Calu3 (cell line): ENCODE results near the gene HMGN4. TPM values are rescaled to one million over a fixed set of nuclear protein-coding genes. Genes with fewer than 3 reads are reported as not detected.

Experiments used
- Bru-seq: library from RNA; stranded (reverse); fragments of 400-500 nt; gene quantifications from one replicate; lab custom pipeline; 2021; lab: Mats Ljungman, UMichigan
- BruChase-seq, 2 experiments: library from RNA; stranded (reverse); fragments of 400-500 nt; gene quantifications; one replicate each; lab custom pipeline; 2021; lab: Mats Ljungman, UMichigan
- BruUV-seq: library from RNA; stranded (reverse); fragments of 400-500 nt; replicated peaks from 2 replicates; lab custom pipeline; 2021; lab: Mats Ljungman, UMichigan
- CTCF ChIA-PET: fragments of 300-600 bp; sonication (Branson Sonifier 250); formaldehyde crosslinking; loops from one replicate; lab custom pipeline; 2022; ENCODE audit warnings: antibody characterized with exemption; lab: Charles Lee
- DNase-seq: peaks from one replicate; pipeline ENCODE4 v3.0.0; 2022
- H3K27ac Mint-ChIP-seq: one replicate; pipeline ENCODE4 v1.8.0; 2022; ENCODE audit warnings: mixed read lengths; ENCODE audit not compliant: unreplicated experiment
- H3K27me3 Mint-ChIP-seq: one replicate; pipeline ENCODE4 v1.8.0; 2022; ENCODE audit warnings: mixed read lengths; ENCODE audit not compliant: unreplicated experiment
- H3K36me3 Mint-ChIP-seq: one replicate; pipeline ENCODE4 v1.8.0; 2022; ENCODE audit warnings: mild to moderate bottlenecking, moderate library complexity, mixed read lengths; ENCODE audit not compliant: insufficient read depth, unreplicated experiment
- H3K4me1 Mint-ChIP-seq: one replicate; pipeline ENCODE4 v1.8.0; 2022; ENCODE audit warnings: mild to moderate bottlenecking, low read depth, mixed read lengths; ENCODE audit not compliant: unreplicated experiment
- H3K4me3 Mint-ChIP-seq: one replicate; pipeline ENCODE4 v1.8.0; 2022; ENCODE audit warnings: mild to moderate bottlenecking, low read depth, moderate library complexity, mixed read lengths; ENCODE audit not compliant: unreplicated experiment
- H3K9me3 Mint-ChIP-seq: one replicate; pipeline ENCODE4 v1.8.0; 2022; ENCODE audit warnings: low read depth, mixed read lengths; ENCODE audit not compliant: unreplicated experiment
- CTCF ChIP-seq: fragments of 200-600 bp; IDR thresholded peaks from one replicate; pipeline ENCODE4 v1.8.0; 2022; ENCODE audit warnings: antibody characterized with exemption; ENCODE audit not compliant: unreplicated experiment
- intact Hi-C: fragments of 100-400 bp; cut with micrococcal nuclease; formaldehyde crosslinking; loops from one replicate; pipeline ENCODE4 v1.10.0; 2022; ENCODE audit not compliant: unreplicated experiment
- long read RNA-seq: library from polyadenylated mRNA; stranded (forward); transcript quantifications from one replicate; pipeline ENCODE4 v2.0.0, GENCODE V29; 2022
- total RNA-seq: library from RNA; stranded (reverse); gene quantifications from 2 replicates; pipeline ENCODE4 v1.2.3, GENCODE V29; 2022

HMGN4 gene
- 49.7 and 60.0 TPM in 2 replicates for total RNA-seq
- Bru-seq, nascent RNA: percentile 87 among the genes with signal in this experiment
- percentile 94 among the genes with signal in this experiment for BruChase-seq, experiment 1, labeled RNA remaining after a 6-hour chase
- BruChase-seq, experiment 2, labeled RNA remaining after a 2-hour chase: percentile 89 among the genes with signal in this experiment
- long read RNA-seq, transcript HMGN4-201 (2 exons, 1,225 nt): major isoform, 55 of 62 reads
- long read RNA-seq, partial matches to known transcripts: 0 of 62 reads
- long read RNA-seq, other reads (novel, unspliced or antisense): 7 of 62 reads

- no TSS peak for BruUV-seq
- intact Hi-C loops: loop anchor here (1.0 kb wide), 1 partner anchor 15 kb away; no protein-coding TSS in a partner anchor
- CTCF ChIA-PET: interaction anchor here (0.6 to 2.6 kb wide), 11 partner anchors 16 to 351 kb away, joined by 3 to 8 read pairs (median 3); no protein-coding TSS in a partner anchor
- Mint-ChIP-seq H3K27ac (peak within 1 kb of the TSS; percentile 95), H3K36me3 (peaks cover 55% of the 10 kb centered on the region), H3K27me3 (no peaks in the 10 kb centered on the region), H3K4me1 (peaks cover 34% of the 10 kb centered on the region), H3K9me3 (no peaks in the 10 kb centered on the region), H3K4me3 (peak within 1 kb of the TSS; percentile 94)
- DNase-seq: peak; percentile 85
- no peak for TF ChIP-seq CTCF
These were observed at the start of gene HMGN4 for GRCh38 chr6:26537846-26538571. Gene HMGN4 (plus strand): TSS chr6:26538366. CDS start chr6:26545207, 6,841 bp downstream.

GRCh38 chr6:26489996-26490964 lies 47.9 kb upstream of the HMGN4 start:
- DNase-seq: no peak
- BruUV-seq: no TSS peak
- CTCF ChIA-PET: no interaction called here
- H3K36me3 Mint-ChIP-seq: no peaks in the 10 kb centered on the region
- H3K9me3 Mint-ChIP-seq: peaks cover 2% of the 10 kb centered on the region
- no peak for TF ChIP-seq CTCF
- H3K4me3 Mint-ChIP-seq: no peak overlapping the region
- peaks cover 20% of the 10 kb centered on the region for H3K27me3 Mint-ChIP-seq
- intact Hi-C loops: loop anchor here (5.0 kb wide), 1 partner anchor 148 kb away; no protein-coding TSS in a partner anchor
- H3K4me1 Mint-ChIP-seq: no peaks in the 10 kb centered on the region
- H3K27ac Mint-ChIP-seq: no peak overlapping the region

GRCh38 chr6:26491604-26492003 lies 46.6 kb upstream of the HMGN4 start:
- Mint-ChIP-seq H3K9me3 (peaks cover 2% of the 10 kb centered on the region), H3K27me3 (peaks cover 30% of the 10 kb centered on the region), H3K4me1 (no peaks in the 10 kb centered on the region), H3K27ac (no peak overlapping the region), H3K36me3 (no peaks in the 10 kb centered on the region), H3K4me3 (no peak overlapping the region)
- CTCF ChIA-PET: no interaction called here
- TF ChIP-seq CTCF: no peak
- no TSS peak for BruUV-seq
- intact Hi-C loops: loop anchor here (5.0 kb wide), 1 partner anchor 149 kb away; no protein-coding TSS in a partner anchor
- no peak for DNase-seq

- no TSS peak for BruUV-seq
- no peak overlapping the region for H3K27ac Mint-ChIP-seq
- intact Hi-C loops: loop anchor here (5.0 kb wide), 1 partner anchor 151 kb away; no protein-coding TSS in a partner anchor
- no peak overlapping the region for H3K4me3 Mint-ChIP-seq
- CTCF ChIA-PET: interaction anchor here (0.7 kb wide), 1 partner anchor 73 kb away, joined by 3 read pairs; no protein-coding TSS in a partner anchor
- no peaks in the 10 kb centered on the region for H3K36me3 Mint-ChIP-seq
- DNase-seq: no peak
- peaks cover 30% of the 10 kb centered on the region for H3K27me3 Mint-ChIP-seq
- H3K9me3 Mint-ChIP-seq: no peaks in the 10 kb centered on the region
- no peaks in the 10 kb centered on the region for H3K4me1 Mint-ChIP-seq
- TF ChIP-seq CTCF: no peak
These were observed 44.9 kb upstream of the HMGN4 start for GRCh38 chr6:26493258-26493657.
